Prostate gland (tissue), 2 donors: ENCODE results near the gene NR0B2.

ENCODE experiments used
- CTCF ChIP-seq, 4 experiments: fragments of 200-600 bp in 2 of 4; fragments of 450-650 bp in 2 of 4; sonication (generic) in 2 of 4; IDR thresholded peaks; 1 replicate in 3 of 4; 2 replicates in 1 of 4; pipeline ENCODE4 v1.5.1; 2016 to 2019; ENCODE audit warnings: antibody characterized with exemption in 4 of 4, mild to moderate bottlenecking in 2 of 4, moderate library complexity in 2 of 4
- POLR2A ChIP-seq: fragments of 450-650 bp; IDR thresholded peaks from one replicate; pipeline ENCODE4 v1.6.1; 2016; ENCODE audit warnings: antibody characterized with exemption, mild to moderate bottlenecking
- POLR2AphosphoS5 ChIP-seq: sonication (generic); formaldehyde crosslinking; IDR thresholded peaks from one replicate; pipeline ENCODE4 v1.6.1; 2017; ENCODE audit warnings: antibody characterized with exemption

GRCh38 chr1:26874896-26875295, 38.9 kb downstream of the NR0B2 start:
- no peak for TF ChIP-seq CTCF (IDR thresholded peaks at IDR 0.05)
- TF ChIP-seq POLR2A = no peak
- no peak for TF ChIP-seq POLR2AphosphoS5
